ENCODE results near the gene KMT2E.

DNA sequence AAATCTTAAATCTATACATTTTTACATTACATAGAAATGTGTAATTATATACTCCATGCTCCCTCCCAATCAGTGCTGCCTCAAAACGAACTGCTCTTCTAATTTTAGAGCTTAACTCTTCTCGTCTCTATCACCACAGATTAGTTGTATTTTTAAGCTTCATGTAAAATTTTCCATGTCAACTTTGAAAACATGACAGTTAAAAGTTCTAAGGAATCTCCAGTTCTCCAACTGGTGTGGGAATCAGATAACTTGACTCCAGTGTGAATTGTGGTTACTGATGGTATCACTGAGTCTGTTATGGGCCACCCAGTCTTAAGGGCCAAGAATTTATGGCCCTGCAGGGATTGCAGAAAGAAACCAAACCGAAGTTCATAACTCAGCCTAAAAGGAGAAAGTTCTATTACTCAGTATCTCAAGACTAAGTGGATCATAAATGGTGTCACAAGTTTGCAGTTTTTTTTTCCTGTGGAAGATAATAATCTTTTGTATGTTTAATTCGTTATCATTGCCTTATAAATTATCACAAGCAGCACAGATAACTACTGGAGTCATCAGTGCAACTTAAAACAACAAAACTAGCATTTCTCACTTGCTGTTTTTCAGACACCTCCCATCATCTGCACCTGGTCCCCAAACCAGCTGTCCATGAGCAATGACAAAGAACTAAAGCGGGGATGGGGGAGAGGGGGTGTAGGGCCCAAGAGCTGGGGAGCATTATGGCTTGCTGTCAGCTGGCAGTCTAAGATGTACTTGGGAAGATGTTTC is 31.5 kb upstream of the KMT2E start:
- TF ChIP-seq CTCF (IDR thresholded peaks at IDR 0.05) (no peak), ZFX (IDR thresholded peaks at IDR 0.05; ENCODE audit: borderline replicate concordance) (no peak)
